Measurements from ENCODE around the gene ZNF436. TPM values are rescaled to one million over a fixed set of nuclear protein-coding genes. Genes with fewer than 3 reads are reported as not detected.
A peak's percentile ranks its signal among the peaks of the same experiment; 100 is the strongest.

The ZNF436 gene
- total RNA-seq, 1 donor from 2014 or later: 13.3 TPM

DNA sequence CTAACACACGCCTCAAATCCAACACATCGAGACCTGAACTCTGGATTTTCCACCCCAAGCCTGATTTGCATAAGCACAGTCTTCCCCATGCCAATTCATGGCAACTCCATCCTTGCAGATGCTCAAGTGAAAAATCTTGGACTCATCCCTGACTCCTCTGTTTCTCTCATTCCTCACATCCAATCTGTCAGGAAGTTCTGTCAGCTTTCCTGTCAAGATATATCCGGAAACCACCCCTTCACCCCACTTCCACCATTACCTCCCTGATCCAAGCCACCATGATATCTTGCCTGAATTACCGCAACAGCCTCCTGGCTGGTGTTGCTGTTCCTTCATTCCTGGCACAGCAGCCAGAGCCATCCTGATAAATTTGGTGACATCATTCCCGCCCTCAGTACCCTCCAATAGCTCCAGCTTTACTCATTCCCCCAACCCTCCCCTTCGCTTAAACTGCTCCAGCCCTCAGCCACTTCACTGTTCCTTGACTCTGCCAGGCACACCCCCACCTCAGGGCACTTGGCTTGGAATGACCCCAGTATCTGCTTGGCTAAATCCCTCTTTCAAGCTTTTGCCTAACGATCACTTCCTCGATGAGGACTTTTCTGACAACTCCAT lies 37.5 kb upstream of the ZNF436 start:
- Mint-ChIP-seq H3K27ac (ENCODE audit: unreplicated experiment) (no peak overlapping the region), H3K9me3 (ENCODE audit: unreplicated experiment) (no peaks in the 10 kb centered on the region), H3K4me3 (ENCODE audit: unreplicated experiment) (no peak overlapping the region), H3K4me1 (ENCODE audit: low read depth, unreplicated experiment) (no peaks in the 10 kb centered on the region), H3K27me3 (ENCODE audit: unreplicated experiment) (peaks cover 2% of the 10 kb centered on the region), H3K36me3 (ENCODE audit: unreplicated experiment) (no peaks in the 10 kb centered on the region)
- TF ChIP-seq, protein P1, sequence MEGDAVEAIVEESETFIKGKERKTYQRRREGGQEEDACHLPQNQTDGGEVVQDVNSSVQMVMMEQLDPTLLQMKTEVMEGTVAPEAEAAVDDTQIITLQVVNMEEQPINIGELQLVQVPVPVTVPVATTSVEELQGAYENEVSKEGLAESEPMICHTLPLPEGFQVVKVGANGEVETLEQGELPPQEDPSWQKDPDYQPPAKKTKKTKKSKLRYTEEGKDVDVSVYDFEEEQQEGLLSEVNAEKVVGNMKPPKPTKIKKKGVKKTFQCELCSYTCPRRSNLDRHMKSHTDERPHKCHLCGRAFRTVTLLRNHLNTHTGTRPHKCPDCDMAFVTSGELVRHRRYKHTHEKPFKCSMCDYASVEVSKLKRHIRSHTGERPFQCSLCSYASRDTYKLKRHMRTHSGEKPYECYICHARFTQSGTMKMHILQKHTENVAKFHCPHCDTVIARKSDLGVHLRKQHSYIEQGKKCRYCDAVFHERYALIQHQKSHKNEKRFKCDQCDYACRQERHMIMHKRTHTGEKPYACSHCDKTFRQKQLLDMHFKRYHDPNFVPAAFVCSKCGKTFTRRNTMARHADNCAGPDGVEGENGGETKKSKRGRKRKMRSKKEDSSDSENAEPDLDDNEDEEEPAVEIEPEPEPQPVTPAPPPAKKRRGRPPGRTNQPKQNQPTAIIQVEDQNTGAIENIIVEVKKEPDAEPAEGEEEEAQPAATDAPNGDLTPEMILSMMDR (IDR thresholded peaks at IDR 0.05; ENCODE audit: partially characterized antibody, unreplicated experiment): no peak
- DNase-seq: no peak

DNA sequence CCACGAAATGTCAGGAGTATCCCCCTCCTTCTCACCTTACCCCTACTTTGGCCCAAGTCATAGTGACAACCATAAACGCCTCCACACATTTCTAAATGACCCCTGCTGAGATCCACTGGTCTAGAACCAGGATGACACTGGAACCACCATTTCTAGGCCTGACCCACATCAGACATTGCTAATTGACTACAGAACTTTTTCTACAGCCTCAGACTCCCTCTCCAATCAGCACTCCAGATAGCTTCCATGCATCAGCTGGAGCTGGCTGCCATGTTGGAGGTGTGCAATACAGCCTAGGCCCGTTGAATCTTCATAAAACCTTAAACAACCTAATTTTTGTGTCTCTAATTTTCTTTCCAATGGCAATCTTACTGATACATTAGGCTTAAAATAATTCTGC lies 36.3 kb upstream of the ZNF436 start:
- Mint-ChIP-seq H3K27me3 (ENCODE audit: unreplicated experiment) (peaks cover 2% of the 10 kb centered on the region), H3K4me1 (ENCODE audit: low read depth, unreplicated experiment) (no peaks in the 10 kb centered on the region), H3K4me3 (ENCODE audit: unreplicated experiment) (no peak overlapping the region), H3K9me3 (ENCODE audit: unreplicated experiment) (no peaks in the 10 kb centered on the region), H3K27ac (ENCODE audit: unreplicated experiment) (no peak overlapping the region), H3K36me3 (ENCODE audit: unreplicated experiment) (no peaks in the 10 kb centered on the region)
- TF ChIP-seq, protein P1 (IDR thresholded peaks at IDR 0.05; ENCODE audit: partially characterized antibody, unreplicated experiment): no peak
- DNase-seq: no peak

DNA sequence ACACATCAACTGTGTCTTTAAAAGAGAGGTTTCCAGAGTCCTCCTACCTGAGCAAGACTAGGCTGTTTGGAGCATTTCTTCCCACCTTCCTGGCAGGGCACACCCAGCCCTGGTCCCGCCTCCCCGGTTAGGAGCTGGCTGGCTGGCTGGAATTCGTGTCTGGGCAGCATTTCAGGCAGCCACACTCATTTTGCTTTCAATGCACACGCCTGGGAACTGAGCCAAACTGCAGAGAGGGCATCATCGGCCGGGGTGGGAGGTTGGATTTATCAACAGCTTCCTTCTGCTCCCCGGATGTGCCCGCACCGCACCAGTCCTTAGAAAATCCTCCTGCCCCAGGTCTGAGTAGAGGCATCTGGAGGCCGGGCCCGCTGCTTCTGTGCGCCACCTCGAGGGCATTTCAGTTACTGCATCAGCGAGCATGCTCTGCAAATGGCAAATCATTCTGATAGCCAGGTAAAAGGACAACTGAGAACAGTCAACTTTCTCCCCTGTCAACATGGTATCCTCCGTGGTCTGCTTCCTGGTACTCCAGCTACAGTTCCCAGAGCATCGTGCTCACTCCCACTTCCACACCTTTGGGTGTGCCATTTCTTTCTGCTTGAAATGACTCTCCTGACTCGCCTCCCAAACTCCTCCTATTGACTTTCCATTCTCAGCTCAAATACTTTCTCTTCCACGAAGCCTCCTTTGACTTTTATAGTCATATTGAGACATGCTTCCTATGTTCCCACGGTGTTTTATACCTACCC lies 34.3 kb upstream of the ZNF436 start:
- peak; percentile 93 for DNase-seq
- Mint-ChIP-seq H3K4me1 (ENCODE audit: low read depth, unreplicated experiment) (no peaks in the 10 kb centered on the region), H3K36me3 (ENCODE audit: unreplicated experiment) (no peaks in the 10 kb centered on the region), H3K4me3 (ENCODE audit: unreplicated experiment) (peak overlapping the region; percentile 41), H3K27me3 (ENCODE audit: unreplicated experiment) (no peaks in the 10 kb centered on the region), H3K27ac (ENCODE audit: unreplicated experiment) (no peak overlapping the region), H3K9me3 (ENCODE audit: unreplicated experiment) (no peaks in the 10 kb centered on the region)
- TF ChIP-seq, protein P1 (IDR thresholded peaks at IDR 0.05; ENCODE audit: partially characterized antibody, unreplicated experiment): peak; percentile 96

DNA sequence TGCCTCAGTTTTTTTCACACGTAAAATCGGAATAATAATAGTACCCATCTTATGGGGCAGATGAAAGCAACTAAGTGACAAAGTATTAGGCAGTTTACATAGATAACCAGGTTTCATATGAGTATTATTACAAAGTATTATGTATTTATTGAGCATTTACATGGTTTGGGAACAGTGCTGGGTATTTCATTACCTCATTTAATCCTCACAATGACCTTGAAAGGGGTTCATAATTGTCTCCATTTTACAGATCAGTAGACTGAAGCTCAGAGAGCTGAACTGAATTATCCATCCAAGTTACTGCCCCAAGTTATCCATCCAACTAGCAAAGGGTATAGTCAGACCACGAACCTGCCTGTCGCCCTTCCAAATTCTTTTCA lies 33.7 kb upstream of the ZNF436 start:
- TF ChIP-seq, protein P1 (IDR thresholded peaks at IDR 0.05; ENCODE audit: partially characterized antibody, unreplicated experiment): no peak
- Mint-ChIP-seq H3K4me3 (ENCODE audit: unreplicated experiment) (peak overlapping the region; percentile 31), H3K27me3 (ENCODE audit: unreplicated experiment) (no peaks in the 10 kb centered on the region), H3K4me1 (ENCODE audit: low read depth, unreplicated experiment) (no peaks in the 10 kb centered on the region), H3K27ac (ENCODE audit: unreplicated experiment) (no peak overlapping the region), H3K9me3 (ENCODE audit: unreplicated experiment) (no peaks in the 10 kb centered on the region), H3K36me3 (ENCODE audit: unreplicated experiment) (no peaks in the 10 kb centered on the region)
- DNase-seq: no peak

DNA sequence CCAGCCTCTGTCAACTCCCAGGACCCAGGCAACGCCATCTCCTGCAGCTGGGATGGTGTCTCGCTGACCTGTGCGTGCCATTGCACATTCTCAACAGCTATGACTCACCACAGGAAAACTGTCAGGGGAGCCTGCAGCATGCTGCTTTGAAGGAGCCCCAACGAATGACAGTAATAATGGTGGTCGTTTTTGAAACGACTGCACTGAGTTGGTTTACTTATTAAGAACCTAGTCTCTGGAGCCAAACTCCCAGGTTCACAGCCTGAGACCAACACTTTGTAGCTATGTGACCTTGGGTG lies 33.4 kb upstream of the ZNF436 start:
- Mint-ChIP-seq H3K27ac (ENCODE audit: unreplicated experiment) (no peak overlapping the region), H3K27me3 (ENCODE audit: unreplicated experiment) (no peaks in the 10 kb centered on the region), H3K9me3 (ENCODE audit: unreplicated experiment) (no peaks in the 10 kb centered on the region), H3K36me3 (ENCODE audit: unreplicated experiment) (no peaks in the 10 kb centered on the region), H3K4me3 (ENCODE audit: unreplicated experiment) (no peak overlapping the region), H3K4me1 (ENCODE audit: low read depth, unreplicated experiment) (no peaks in the 10 kb centered on the region)
- TF ChIP-seq, protein P1 (IDR thresholded peaks at IDR 0.05; ENCODE audit: partially characterized antibody, unreplicated experiment): no peak
- DNase-seq: no peak
